ENCODE measurements around the gene DEGS2. TPM values are rescaled to one million over a fixed set of nuclear protein-coding genes. Genes with fewer than 3 reads are reported as not detected.

DEGS2 gene
- total RNA-seq, 1 donor, result not detected

GRCh38 chr14:100106250-100107112 is 53.0 kb downstream of the DEGS2 start:
- H3K4me3 ChIP-seq (ENCODE audit: low read depth, low read length), result no peak overlapping the region
- TF ChIP-seq CTCF (IDR thresholded peaks at IDR 0.05; ENCODE audit: insufficient read depth, low read length), result no peak
- no peak for DNase-seq (ENCODE audit: low read depth)

GRCh38 chr14:100105357-100106169 is 53.9 kb downstream of the DEGS2 start:
- DNase-seq (ENCODE audit: low read depth), result no peak
- H3K4me3 ChIP-seq (ENCODE audit: low read depth, low read length), result no peak overlapping the region
- TF ChIP-seq CTCF (IDR thresholded peaks at IDR 0.05; ENCODE audit: insufficient read depth, low read length), result no peak

- no peak overlapping the region for H3K4me3 ChIP-seq (ENCODE audit: low read depth, low read length)
- DNase-seq (ENCODE audit: low read depth), result peak; percentile 45
- no peak for TF ChIP-seq CTCF (IDR thresholded peaks at IDR 0.05; ENCODE audit: insufficient read depth, low read length)
Observed at GRCh38 chr14:100104523-100105300, 54.7 kb downstream of the DEGS2 start.

- H3K4me3 ChIP-seq (ENCODE audit: low read depth, low read length), result no peak overlapping the region
- no peak for TF ChIP-seq CTCF (IDR thresholded peaks at IDR 0.05; ENCODE audit: insufficient read depth, low read length)
- DNase-seq (ENCODE audit: low read depth), result no peak
Observed at GRCh38 chr14:100104006-100104352, 55.5 kb downstream of the DEGS2 start.

GRCh38 chr14:100103250-100104005 is 56.0 kb downstream of the DEGS2 start:
- TF ChIP-seq CTCF (IDR thresholded peaks at IDR 0.05; ENCODE audit: insufficient read depth, low read length), result no peak
- H3K4me3 ChIP-seq (ENCODE audit: low read depth, low read length), result no peak overlapping the region
- peak; percentile 71 for DNase-seq (ENCODE audit: low read depth)

Measured in fibroblast of the aortic adventitia (primary cell).